PC-3 (cell line): ENCODE data around the gene TRAIP. TPM values are rescaled to one million over a fixed set of nuclear protein-coding genes. Genes with fewer than 3 reads are reported as not detected.
"Not testable (repeated sequence)": the region's sequence is repeated elsewhere in the genome, so short reads cannot be mapped to it uniquely, and the experiment has no call there.

Experiments used
- ATAC-seq: fragments of 200-7000 bp; cut with Tn5 transposase; 2 replicates; pipeline ENCODE4 v1.9.1; 2020; ENCODE audit warnings: mild to moderate bottlenecking, moderate library complexity
- BruUV-seq: library from RNA; stranded (reverse); fragments of 400-500 nt; replicated peaks from 2 replicates; lab custom pipeline; 2021; lab: Mats Ljungman, UMichigan
- CTCF ChIA-PET: fragments of 300-600 bp; sonication (Branson Sonifier 250); formaldehyde crosslinking; loops from one replicate; lab custom pipeline; 2022; ENCODE audit warnings: antibody characterized with exemption; lab: Charles Lee
- POLR2A ChIA-PET: fragments of 300-600 bp; sonication (Branson Sonifier 250); formaldehyde crosslinking; loops from one replicate; lab custom pipeline; 2022; ENCODE audit warnings: antibody characterized with exemption; ENCODE audit not compliant: unreplicated experiment; lab: Charles Lee
- DNase-seq: peaks from one replicate; pipeline ENCODE4 v3.0.0-alpha.2; 2015
- H2AFZ ChIP-seq: fragments of 300-600 bp; sonication (generic); 2 replicates; pipeline ENCODE4 v1.6.0; 2016; ENCODE audit warnings: antibody characterized with exemption, low read length
- H3F3A ChIP-seq: fragments of 300-600 bp; sonication (generic); one replicate; pipeline ENCODE4 v1.6.0; 2017; ENCODE audit warnings: antibody characterized with exemption, low read length, control low read depth, mild to moderate bottlenecking; ENCODE audit not compliant: unreplicated experiment
- H3K27ac ChIP-seq: fragments of 300-600 bp; sonication (generic); 2 replicates; pipeline ENCODE4 v1.5.1; 2016; ENCODE audit warnings: mild to moderate bottlenecking, low read length
- H3K27me3 ChIP-seq: fragments of 300-600 bp; sonication (generic); 2 replicates; pipeline ENCODE4 v1.6.1; 2016; ENCODE audit warnings: low read length, mixed read lengths
- H3K36me3 ChIP-seq: fragments of 300-600 bp; sonication (generic); 2 replicates; pipeline ENCODE4 v1.6.1; 2016; ENCODE audit warnings: low read depth, mixed run types, low read length, mixed read lengths
- H3K4me1 ChIP-seq: fragments of 300-600 bp; sonication (generic); 2 replicates; pipeline ENCODE4 v1.5.1; 2016; ENCODE audit warnings: low read length; ENCODE audit not compliant: insufficient read depth
- H3K4me2 ChIP-seq: fragments of 300-600 bp; sonication (generic); 2 replicates; pipeline ENCODE4 v1.6.0; 2016; ENCODE audit warnings: low read length
- H3K4me3 ChIP-seq: fragments of 300-600 bp; sonication (generic); 2 replicates; pipeline ENCODE4 v1.5.1; 2016; ENCODE audit warnings: mild to moderate bottlenecking, low read length, mixed read lengths
- H3K79me2 ChIP-seq: fragments of 300-600 bp; sonication (generic); 2 replicates; pipeline ENCODE4 v1.6.1; 2017; ENCODE audit warnings: low read length, mixed read lengths
- H3K9ac ChIP-seq: fragments of 300-600 bp; sonication (generic); 2 replicates; pipeline ENCODE4 v1.6.0; 2016; ENCODE audit warnings: mild to moderate bottlenecking, low read length
- H3K9me2 ChIP-seq: fragments of 300-600 bp; sonication (generic); replicated peaks from 2 replicates; pipeline ENCODE4 v1.6.1; 2016; ENCODE audit warnings: mixed run types, low read length, mixed read lengths
- H3K9me3 ChIP-seq: fragments of 300-600 bp; sonication (generic); 2 replicates; pipeline ENCODE4 v1.6.1; 2016; ENCODE audit warnings: low read length, mixed read lengths
- H4K20me1 ChIP-seq: fragments of 300-600 bp; sonication (generic); 2 replicates; pipeline ENCODE4 v1.6.1; 2016; ENCODE audit warnings: low read length, mixed read lengths
- EZH2 ChIP-seq: fragments of 300-600 bp; sonication (generic); IDR thresholded peaks from one replicate; pipeline ENCODE4 v1.6.1; 2017; ENCODE audit warnings: antibody characterized with exemption, mild to moderate bottlenecking, low read length; ENCODE audit not compliant: unreplicated experiment
- EZH2phosphoT487 ChIP-seq: fragments of 300-600 bp; sonication (generic); IDR thresholded peaks from 2 replicates; pipeline ENCODE4 v1.6.1; 2018; ENCODE audit warnings: mild to moderate bottlenecking, antibody characterized with exemption, low read length, borderline replicate concordance
- intact Hi-C: fragments of 100-400 bp; cut with micrococcal nuclease; formaldehyde crosslinking; loops from 2 replicates; pipeline ENCODE4 v1.9.0; 2023
- total RNA-seq: library from RNA; depleted of rRNA; stranded (reverse); fragments of >200 nt; gene quantifications from 2 replicates; pipeline ENCODE4 v1.2.3, GENCODE V29; 2014
- TF ChIP-seq, protein P1 (sequence below): fragments of 300-600 bp; sonication (generic); conservative IDR thresholded peaks from 2 replicates; pipeline ENCODE4 v1.5.1; 2017; ENCODE audit warnings: antibody characterized with exemption, low read depth, mild to moderate bottlenecking, low read length

Gene TRAIP
- total RNA-seq, 1 experiment from 2014 or later, result 21.6 TPM

DNA sequence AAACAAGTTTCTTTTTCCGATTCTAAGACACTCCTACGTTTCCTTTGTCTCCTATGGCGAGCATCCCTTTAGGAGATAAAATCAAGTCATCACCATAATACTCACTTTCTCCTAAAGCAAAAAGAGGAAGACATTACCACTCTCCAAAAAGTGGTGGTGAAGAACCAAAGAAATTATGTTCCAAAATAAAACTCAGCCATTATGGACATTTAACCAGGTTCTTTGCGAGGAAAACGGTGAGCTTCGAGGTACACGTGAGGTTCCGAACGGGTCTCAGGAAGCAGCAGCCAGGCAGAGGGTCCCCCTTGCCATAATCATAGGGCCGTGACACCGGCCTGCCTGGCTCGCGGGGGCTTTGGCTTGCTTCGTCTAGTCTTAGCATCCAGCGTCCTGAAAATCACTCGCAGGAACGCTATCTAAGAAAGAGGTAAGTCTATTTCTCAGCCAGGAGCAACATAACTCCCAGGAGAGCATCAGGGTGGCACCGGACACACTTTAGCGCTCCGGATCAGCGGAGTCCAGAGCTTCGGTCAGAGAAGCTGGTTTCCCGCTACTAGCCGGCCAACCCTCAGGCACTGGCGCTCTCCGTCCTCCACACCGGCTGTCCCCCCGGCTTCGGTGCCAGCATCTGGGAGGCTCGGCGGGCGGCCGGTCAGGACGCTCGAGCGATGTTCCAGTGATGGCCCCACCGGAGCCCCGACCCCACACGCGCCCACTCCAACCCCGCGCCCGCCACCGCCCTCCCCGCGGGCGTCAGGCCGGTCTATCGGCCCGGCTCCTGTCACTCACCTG is 70.6 kb downstream of the TRAIP start:
- peak overlapping the region; percentile 92 for H3K9ac ChIP-seq
- H3K27ac ChIP-seq, result peak overlapping the region; percentile 45
- H3K79me2 ChIP-seq, result peaks cover 52% of the 10 kb centered on the region
- no peak for TF ChIP-seq EZH2
- TF ChIP-seq EZH2phosphoT487, result no peak
- TF ChIP-seq, protein P1, sequence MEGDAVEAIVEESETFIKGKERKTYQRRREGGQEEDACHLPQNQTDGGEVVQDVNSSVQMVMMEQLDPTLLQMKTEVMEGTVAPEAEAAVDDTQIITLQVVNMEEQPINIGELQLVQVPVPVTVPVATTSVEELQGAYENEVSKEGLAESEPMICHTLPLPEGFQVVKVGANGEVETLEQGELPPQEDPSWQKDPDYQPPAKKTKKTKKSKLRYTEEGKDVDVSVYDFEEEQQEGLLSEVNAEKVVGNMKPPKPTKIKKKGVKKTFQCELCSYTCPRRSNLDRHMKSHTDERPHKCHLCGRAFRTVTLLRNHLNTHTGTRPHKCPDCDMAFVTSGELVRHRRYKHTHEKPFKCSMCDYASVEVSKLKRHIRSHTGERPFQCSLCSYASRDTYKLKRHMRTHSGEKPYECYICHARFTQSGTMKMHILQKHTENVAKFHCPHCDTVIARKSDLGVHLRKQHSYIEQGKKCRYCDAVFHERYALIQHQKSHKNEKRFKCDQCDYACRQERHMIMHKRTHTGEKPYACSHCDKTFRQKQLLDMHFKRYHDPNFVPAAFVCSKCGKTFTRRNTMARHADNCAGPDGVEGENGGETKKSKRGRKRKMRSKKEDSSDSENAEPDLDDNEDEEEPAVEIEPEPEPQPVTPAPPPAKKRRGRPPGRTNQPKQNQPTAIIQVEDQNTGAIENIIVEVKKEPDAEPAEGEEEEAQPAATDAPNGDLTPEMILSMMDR, result no peak
- ChIA-PET POLR2A (interaction anchor here (0.6 to 0.7 kb wide), 2 partner anchors 14 to 119 kb away, joined by 3 to 6 read pairs; no protein-coding TSS in a partner anchor), CTCF (interaction anchor here (1.2 kb wide), 1 partner anchor 84 kb away, joined by 3 read pairs; no protein-coding TSS in a partner anchor)
- no peaks in the 10 kb centered on the region for H3F3A ChIP-seq
- intact Hi-C loops, result loop anchor here (1.0 to 5.0 kb wide), 2 partner anchors 61 to 117 kb away; partner anchors contain the start of gene MST1R
- BruUV-seq, result TSS peak; percentile 50
- peaks cover 5% of the 10 kb centered on the region; the same call in 1 of the 2 replicates for H3K36me3 ChIP-seq
- peak; percentile 49 for ATAC-seq
- peak overlapping the region; percentile 87 for H3K4me3 ChIP-seq
- no peaks in the 10 kb centered on the region for H3K27me3 ChIP-seq
- H3K9me3 ChIP-seq, result no peaks in the 10 kb centered on the region
- no peaks in the 10 kb centered on the region for H4K20me1 ChIP-seq
- H2AFZ ChIP-seq, result peak overlapping the region; percentile 90
- H3K4me1 ChIP-seq, result peaks cover 14% of the 10 kb centered on the region
- DNase-seq, result peak; percentile 25
- no peaks in the 10 kb centered on the region for H3K9me2 ChIP-seq
- H3K4me2 ChIP-seq, result peak overlapping the region; percentile 93

DNA sequence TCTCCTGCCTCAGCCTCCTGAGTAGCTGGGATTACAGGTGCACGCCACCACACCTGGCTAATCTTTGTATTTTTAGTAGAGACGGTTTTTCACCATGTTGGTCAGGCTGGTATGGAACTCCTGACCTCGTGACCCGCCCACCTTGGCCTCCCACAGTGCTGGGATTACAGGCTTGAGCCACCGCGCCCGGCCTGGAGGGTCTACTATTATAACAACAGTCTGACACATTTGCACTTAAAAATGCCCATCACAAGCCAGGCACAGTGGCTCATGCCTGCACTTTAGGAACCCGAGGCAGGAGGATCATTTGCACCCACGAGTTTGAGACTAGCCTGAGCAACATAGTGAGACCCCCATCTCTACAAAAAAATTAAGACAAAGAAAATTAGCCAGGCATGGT is 74.1 kb downstream of the TRAIP start:
- Histone ChIP-seq H3K79me2 (peaks cover 84% of the 10 kb centered on the region), H3K4me1 (peaks cover 14% of the 10 kb centered on the region), H3K36me3 (peaks cover 12% of the 10 kb centered on the region; the same call in 1 of the 2 replicates)
- H3K27me3 ChIP-seq, H3K9me3 ChIP-seq, H2AFZ ChIP-seq, ATAC-seq, H3K4me3 ChIP-seq, H4K20me1 ChIP-seq, H3K9ac ChIP-seq, DNase-seq, BruUV-seq, intact Hi-C loops, H3F3A ChIP-seq, H3K27ac ChIP-seq, CTCF ChIA-PET, H3K9me2 ChIP-seq, H3K4me2 ChIP-seq: not testable (repeated sequence)
- POLR2A ChIA-PET, result interaction anchor here (0.6 kb wide), 1 partner anchor 319 kb away, joined by 3 read pairs; no protein-coding TSS in a partner anchor

DNA sequence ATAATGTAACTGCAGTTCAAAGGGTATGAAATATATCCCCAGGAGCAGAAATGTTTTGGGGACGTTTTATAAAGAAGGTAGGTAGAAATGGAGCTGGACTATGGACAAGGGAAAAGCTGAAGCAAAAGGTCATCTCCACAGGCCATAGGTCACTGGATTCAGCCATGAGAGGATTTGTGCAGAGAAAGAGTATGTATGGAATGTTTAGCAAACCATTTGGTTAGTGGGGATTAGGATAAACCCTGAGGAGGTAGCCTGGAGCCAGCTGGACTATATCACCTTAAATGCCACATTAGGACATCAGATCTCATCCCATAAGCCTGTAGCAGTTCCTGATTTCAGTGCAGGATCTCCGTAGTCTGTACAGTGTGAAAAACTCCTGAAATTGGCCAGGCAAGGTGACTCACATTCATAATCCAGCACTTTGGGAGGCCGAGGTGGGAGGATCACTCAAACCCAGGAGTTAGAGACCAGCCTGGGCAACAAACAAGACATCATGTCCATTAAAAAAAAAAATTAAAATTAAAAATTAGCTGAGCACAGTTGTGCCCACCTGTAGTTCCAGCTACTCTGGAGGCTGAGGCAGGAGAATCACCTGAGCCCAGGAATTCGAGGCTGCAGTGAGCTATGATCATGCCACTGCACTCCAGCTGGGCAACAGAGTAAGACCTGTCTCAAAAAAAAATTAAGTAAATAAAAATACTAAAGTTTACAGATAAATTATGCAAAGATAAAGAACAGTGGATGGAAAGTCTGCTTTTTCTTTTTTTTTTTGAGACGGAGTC is 74.8 kb downstream of the TRAIP start:
- Histone ChIP-seq H3K4me1 (peaks cover 7% of the 10 kb centered on the region; the same call in 1 of the 2 replicates), H3K4me2 (no peak overlapping the region), H3K27ac (no peak overlapping the region), H3K36me3 (peaks cover 12% of the 10 kb centered on the region; the same call in 1 of the 2 replicates), H3K9me2 (no peaks in the 10 kb centered on the region), H3F3A (no peaks in the 10 kb centered on the region), H3K9ac (no peak overlapping the region), H3K79me2 (peaks cover 91% of the 10 kb centered on the region), H3K27me3 (no peaks in the 10 kb centered on the region), H3K9me3 (no peaks in the 10 kb centered on the region), H2AFZ (no peak overlapping the region), H4K20me1 (no peaks in the 10 kb centered on the region), H3K4me3 (no peak overlapping the region)
- intact Hi-C loops, result no loop called here
- DNase-seq (no peak), ATAC-seq (no peak)
- no TSS peak for BruUV-seq
- TF ChIP-seq EZH2 (no peak), EZH2phosphoT487 (no peak)
- TF ChIP-seq, protein P1, result no peak
- POLR2A ChIA-PET, result interaction anchor here (0.6 kb wide), 1 partner anchor 320 kb away, joined by 3 read pairs; no protein-coding TSS in a partner anchor
- CTCF ChIA-PET, result no interaction called here

DNA sequence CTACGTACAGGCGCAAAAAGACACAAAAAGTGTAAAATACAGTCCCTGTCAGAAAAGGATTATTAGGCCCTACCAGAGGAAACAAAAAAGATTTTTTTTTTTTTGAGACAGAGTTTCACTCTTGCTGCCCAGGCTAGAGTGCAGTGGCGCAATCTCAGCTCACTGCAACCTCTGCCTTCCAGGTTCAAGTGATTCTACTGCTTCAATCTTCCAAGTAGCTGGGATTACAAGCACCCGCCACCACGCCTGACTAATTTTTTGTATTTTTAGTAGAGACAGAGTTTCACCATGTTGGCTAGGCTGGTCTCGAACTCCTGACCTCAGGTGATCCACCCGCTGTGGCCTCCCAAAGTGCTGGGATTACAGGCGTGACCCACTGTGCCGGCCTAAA is 75.4 kb downstream of the TRAIP start:
- H2AFZ ChIP-seq, H3K9me3 ChIP-seq, H3K9ac ChIP-seq, H3K4me2 ChIP-seq, H4K20me1 ChIP-seq, H3K27ac ChIP-seq, H3K4me1 ChIP-seq, H3K4me3 ChIP-seq, H3K27me3 ChIP-seq, CTCF ChIA-PET, BruUV-seq, DNase-seq, intact Hi-C loops, ATAC-seq, H3F3A ChIP-seq, POLR2A ChIA-PET, H3K9me2 ChIP-seq: not testable (repeated sequence)
- peaks cover 93% of the 10 kb centered on the region for H3K79me2 ChIP-seq
- peaks cover 12% of the 10 kb centered on the region; the same call in 1 of the 2 replicates for H3K36me3 ChIP-seq
